NCI-H1048 (cell line): Measurements from ENCODE around the gene DIAPH2.
"Not testable (repeated sequence)": the region's sequence is repeated elsewhere in the genome, so short reads cannot be mapped to it uniquely, and the experiment has no call there.

Source experiments
- DNase-seq: peaks from one replicate; lab custom pipeline; 2025; lab: John Stamatoyannopoulos, UW

DIAPH2 gene

DNA sequence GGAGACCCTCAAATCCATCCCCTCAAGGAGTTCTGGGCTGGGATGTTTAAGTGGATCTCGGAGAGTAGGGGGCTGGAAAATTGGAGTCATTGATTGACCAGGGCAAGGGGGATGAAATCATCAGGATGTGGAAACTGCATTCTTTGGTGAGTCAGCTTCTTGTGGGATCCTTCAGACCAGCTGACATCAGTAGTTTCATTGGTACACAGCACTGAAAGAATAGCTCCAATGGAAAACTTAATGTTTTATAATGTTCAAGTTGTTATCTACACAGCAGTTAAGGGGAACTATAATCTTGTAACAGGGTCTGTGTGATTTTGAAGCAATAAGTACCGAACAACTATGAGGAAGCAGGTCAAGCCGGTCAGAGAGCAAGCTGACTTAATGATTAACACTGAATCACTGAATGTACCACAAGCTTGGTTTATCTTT is 705.1 kb downstream of the DIAPH2 start:
- no peak for DNase-seq

DNA sequence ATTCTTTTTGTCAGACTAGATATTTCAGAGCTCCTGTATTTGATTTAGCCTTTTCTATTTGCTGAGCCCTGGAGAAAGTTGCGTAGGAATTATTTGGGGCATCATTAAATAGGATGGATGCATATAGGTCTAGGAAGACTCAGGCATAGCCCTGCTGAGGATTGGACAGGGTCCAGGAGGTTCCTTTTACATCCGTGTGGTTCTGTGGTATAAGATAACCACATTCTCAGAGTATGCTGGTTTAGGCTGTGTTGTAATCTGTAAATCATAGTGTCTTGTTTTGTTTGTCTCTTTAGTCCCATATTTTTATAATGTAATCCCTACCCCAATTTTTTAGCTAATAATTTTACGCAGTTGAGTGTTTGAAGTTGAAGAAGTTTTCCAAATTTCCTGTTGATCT is 712.7 kb downstream of the DIAPH2 start:
- DNase-seq = no peak

DNA sequence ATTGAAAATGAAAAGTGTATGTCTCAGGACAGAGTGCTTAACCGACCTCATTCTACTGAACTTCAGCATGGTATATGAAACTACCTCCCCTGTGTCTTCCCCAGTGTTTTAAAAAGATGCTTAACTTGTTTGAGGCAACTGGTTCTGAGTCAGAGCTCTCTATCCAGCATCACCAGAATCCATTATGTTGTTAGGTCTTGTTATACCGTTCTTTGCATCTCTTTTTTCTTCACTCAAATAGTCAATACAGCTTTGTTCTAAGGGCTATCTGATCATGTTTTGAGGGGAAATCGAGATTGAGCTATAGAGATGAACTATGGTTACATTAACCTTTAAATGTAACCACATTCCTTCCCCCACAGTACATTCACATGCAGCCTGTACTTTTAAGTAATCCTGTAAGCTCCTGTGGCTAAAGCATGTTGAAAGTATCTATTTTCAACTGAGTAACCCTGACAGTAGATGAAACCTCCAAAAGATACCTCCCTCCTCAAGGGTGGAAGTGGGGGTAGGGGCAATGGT is 713.4 kb downstream of the DIAPH2 start:
- no peak for DNase-seq

DNA sequence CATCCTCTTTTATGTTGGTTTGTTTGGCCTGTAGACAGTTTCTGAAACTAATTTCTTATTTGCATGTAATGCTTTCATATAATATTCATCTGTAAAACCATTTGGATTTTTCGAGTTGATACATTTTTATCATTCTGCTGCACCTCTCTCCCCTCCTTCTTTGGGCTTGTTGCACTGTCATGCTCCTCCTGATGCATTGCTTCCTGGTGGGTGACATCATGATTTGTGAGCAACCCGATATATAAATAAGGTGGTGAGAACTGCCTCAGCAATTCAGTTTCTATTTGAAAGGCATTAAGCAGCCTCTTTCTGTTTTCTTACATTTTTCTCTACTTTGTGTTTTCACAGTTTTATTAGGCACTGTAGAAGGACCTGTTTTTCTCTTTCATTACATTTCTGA is 714.8 kb downstream of the DIAPH2 start:
- DNase-seq = no peak

DNA sequence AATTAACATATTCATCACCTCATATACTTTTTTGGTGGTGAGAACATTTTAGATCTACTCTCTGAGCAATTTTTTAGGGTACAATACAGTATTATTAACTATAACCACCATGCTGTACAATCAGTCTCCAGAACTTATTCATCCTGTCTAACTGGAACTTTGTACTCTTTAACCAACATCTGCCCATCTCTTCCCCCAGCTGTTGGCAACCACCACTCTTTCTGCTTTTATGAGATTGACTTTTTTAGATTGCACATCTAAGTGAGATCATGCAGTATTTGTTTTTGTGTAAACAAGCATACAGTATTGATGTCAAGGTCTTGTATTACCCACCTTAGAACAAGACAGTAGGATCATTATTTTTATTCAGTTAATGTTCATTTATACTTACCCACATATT is 715.9 kb downstream of the DIAPH2 start:
- no peak for DNase-seq

DNA sequence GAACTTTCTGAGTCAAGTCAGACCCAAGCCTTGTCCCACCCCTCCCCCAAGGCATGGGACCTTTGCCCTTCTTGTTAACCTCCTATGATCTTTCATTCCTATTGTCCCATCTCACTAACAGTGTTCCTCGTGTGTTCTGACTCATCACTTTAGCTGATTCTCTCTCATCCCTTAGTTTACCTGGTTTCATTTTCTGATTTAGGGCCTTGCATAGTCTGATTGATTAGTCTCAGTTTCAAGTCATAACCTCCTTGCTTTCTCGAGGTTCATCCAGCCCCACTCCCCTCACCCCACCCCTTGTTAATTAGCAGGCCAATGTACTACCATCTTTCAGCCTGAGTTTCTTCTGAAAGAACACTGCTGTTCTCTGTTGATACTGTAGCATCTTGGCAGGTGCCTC is 716.5 kb downstream of the DIAPH2 start:
- DNase-seq = no peak

DNA sequence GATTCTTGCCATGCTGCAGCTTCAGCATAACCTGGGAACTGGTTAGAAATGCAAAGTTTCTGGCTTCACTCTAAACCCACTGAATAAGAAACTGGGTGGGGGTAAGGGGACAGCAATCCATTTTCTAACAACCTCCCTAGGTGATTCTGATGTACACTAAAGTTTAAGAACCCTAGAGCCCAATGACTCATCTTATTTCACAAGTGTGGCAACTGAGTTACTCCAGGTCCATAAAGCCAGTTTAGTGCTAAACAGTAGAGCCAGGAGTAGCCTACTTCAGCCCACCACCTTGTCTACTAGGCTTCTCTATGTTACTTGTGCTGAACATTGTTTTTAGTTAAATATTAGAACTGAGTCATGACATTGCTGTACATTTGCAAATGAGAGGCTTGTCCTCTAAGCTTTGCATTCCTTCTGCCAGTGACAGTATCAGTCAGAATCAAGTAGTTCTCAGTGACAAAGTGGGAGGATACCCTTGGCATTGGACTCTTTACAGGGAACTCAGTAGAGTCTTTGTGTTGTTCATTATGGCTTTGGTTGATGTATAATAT is 717.0 kb downstream of the DIAPH2 start:
- no peak for DNase-seq

DNA sequence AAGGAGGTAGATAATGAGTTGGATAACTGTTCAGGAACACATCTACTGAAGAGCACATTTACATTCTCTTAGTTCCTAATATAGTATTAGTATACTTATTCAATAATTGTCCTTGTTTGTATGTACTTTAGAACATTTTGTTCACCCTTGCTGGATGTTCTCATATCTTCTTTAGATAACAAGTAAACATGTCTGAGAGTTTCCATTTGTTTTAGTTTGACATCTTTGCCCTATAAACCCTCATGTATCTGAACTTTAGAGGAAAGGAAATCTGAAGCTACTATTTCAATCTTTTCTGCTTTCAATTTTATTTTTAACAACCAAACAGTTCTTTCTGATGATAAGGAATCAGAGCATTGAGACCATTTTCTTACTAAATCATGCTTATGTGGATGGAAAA is 717.7 kb downstream of the DIAPH2 start:
- no peak for DNase-seq

DNA sequence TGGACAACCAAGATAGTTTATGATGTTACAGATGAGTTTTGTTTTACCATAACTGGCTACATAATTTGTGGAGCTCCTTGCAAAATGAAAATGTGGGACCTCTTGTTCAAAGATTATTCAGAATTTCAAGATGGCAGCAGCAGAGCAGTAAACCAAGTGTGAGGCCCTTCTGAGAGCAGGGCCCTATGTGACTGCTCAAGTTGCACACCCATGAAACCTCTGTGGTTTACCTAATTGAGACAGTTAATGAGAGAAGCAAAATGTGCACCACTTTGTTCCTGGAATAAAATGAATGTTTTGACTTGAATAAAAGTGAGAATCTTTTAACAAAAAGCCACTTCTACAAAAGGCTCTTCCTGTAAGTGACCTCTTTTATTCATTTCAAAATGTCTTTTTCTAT is 718.3 kb downstream of the DIAPH2 start:
- DNase-seq = no peak

DNA sequence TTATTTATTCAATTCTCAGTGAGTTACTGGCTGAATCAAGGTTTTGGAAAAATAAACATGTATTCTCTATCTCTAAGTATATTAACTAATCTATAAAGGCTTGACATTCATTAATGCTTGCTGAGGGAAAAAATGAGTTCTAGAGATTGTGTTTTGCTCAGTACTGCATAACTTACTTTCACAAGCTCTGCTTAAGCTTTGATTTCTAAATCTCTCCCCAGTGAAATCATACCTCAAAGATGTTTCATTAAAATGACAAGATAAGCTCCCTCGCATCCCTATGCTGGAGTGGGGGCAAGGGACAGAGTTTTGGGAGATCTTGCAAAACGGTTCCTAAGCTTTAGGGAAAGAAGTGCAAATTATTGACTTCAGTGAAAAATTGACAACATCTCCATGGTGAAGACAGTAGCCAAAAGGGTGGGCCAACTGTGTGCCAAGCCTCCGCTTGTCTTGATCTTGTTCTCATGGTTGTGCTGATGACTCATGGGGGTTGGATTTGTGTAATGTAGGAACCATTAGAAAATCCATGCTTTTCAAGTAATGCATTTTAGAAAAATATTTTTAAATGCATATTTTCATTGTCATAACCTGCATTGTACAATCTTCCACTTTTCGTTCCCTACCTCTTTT is 720.5 kb downstream of the DIAPH2 start:
- no peak for DNase-seq

DNA sequence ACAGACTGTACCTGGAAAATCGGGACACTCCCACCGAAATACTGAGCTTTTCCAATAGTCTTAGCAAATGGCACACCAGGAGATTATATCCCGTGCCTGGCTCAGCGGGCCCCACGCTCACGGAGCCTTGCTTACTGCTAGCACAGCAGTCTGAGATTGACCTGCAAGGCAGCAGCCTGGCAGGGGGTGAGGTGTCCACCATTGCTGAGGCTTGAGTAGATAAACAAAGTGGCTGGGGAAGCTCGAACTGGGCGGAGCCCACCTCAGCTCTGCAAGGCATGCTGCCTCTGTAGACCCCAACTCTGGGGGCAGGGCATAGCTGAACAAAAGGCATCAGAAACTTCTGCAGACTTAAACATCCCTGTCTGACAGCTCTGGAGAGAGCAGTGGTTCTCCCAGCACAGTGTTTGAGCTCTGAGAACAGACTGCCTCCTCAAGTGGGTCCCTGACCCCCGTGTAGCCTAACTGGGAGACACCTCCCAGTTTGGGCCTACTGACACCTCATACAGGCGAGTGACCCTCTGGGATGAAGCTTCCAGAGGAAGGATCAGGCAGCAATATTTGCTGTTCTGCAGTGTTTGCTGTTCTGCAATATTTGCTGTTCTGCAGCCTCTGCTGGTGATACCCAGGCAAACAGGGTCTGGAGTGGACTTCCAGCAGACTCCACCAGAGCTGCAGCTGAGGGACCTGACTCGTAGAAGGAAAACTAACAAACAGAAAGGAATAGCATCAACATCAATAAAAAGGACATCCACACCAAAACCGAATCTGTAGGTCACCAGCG is 725.2 kb downstream of the DIAPH2 start:
- not testable (repeated sequence) for DNase-seq

DNA sequence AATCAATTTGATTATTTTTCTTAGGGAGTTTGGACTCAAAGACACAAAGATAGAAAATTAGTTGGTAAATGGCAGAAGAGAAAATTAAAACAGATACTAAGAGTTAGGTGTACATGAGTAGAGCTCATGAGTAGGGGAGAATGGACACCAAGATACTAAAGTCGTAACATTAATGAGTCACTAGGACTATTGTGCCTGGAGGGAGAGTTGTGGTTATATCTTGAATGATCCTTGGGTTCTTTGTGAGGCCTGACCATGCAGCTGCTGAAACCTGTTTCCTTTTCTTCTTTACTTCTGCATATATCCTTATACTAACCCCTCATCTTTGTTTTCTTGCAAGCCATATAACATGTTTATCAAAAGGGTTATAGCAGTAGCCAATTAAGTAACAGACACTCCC is 731.8 kb downstream of the DIAPH2 start:
- DNase-seq = no peak

DNA sequence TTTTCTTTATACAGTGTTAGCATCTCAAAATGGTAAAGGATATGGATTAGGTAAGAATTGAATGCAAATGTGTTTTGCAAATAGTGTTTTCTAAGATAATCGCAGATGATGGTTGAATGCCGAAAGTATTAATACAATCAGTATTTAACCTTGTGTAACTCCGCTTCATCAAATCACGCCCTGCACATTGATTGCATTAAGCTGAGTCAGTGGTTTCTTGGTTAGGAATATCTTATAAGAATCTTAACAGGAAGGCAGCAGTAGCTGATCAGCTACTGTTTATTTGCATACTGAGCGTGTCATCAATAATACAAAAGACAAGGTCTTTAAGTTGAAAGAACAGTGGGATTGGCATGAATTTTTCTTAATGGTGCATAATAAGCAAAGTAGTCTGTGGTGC is 744.5 kb downstream of the DIAPH2 start:
- no peak for DNase-seq

DNA sequence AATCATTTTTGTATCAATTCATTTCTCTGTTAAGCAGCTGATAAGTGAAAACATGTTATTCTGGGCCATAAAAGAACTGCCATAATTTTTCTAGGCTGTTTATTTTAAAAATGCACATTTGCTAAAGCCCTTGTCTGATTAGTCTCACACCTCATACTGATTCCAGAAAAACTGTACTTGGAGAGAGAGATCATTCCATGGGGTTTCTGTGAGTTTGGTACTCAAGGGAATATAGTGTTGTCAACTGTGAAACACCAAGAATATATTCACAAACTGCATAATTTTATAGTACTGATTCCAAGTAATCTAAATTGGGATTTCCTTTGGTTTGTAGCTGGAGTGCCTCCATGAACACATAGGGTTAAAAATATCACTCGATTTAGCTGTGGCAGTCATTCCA is 746.6 kb downstream of the DIAPH2 start:
- DNase-seq = no peak

DNA sequence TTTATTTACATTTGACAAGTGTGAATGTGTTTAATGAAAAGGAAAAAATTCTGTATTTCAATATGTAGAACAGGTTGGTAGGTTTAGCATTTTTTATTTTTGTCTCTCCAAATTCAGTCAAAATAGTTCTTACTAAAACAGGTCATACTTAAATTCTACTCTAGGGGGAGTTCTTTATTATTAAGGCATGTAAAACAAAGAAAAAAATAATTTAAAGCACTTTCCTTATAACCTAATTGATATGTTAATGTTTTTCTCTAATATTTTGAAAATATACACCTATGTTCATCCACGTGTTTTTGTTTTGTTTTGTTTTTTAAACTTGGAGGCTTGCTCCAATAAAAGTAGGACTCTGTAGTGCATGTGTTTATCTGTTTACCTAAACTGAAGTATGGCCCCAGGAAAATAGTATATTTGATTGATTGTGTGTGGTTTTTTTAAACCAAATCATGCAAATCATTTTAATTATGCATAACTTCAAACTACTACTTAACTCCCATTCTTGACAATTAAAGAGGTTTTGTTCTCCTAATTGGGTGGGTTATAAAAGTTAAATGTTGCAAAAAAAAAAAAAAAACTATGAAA is 761.7 kb downstream of the DIAPH2 start:
- DNase-seq = no peak

DNA sequence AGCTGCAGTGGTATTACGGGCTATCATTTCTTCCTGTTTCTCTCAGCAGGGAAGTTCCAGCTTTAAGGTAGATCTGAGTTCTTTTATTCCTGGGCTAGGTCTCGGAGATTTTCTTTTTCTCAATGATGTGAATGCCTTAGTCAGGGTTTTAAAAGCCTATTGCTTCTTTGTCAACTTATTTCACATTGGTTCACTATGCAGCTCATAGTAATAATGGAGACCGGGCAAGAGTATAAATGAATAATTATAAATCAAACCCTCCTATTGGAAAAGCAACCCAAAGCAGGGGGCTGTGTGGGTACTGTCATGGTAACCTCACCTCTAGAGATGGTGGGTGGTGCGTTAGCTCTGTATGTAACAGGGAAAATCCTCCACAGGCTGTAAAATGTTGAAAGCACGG is 762.7 kb downstream of the DIAPH2 start:
- DNase-seq = no peak

DNA sequence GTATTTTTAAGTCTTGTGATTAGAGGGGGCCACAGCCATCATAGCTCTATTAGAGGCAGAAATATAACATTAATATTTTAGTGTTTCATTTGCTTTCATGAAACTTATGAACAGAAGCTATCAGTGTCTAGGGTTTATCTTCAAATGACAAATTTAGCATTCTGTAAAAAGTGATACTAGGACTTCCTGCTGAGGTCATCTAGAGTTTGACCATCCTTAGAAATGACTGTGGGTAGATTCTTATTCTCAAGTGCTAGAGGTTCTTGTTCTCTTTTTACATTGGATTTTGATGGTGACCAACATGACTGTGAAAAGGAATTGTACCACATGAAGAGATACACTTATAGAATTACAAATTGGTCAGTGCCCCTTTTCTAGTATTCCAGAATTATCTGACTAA is 767.6 kb downstream of the DIAPH2 start:
- DNase-seq = no peak

DNA sequence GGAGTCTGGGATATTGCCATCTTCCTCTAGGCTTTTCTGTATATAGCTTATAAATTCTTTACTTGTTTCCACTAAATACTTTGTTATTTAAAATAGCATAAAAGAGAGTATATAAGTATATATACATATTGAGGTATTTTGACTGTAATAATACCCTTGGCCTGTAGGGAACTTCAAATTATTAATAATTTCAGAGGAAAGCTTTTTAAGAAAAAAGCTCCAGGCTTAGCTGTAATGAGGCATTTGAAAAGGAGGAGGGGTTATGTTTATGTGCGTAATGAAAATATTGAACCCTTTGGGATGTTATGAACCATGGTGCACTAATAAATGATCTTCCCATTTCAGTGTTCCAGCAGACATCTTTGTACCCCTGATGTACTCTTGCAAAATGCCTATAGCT is 777.1 kb downstream of the DIAPH2 start:
- no peak for DNase-seq

DNA sequence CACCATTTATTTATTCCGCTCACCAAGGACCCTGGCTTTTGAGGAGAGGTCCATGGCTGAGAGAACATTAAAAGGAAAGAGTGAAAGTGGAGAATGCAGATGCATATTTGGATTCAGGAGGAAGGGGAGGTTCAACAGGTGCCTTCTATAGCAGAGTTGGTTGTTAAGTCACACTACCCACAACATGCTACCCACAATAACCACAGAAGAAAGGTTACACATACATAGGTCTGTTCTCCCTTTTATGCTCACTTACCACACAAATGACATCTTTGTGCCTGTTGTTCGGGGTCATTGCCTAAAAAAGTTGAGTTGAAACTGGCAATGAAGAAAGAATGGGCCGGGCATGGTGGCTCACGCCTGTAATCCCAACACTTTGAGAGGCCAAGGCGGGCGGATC is 786.4 kb downstream of the DIAPH2 start:
- DNase-seq = no peak

DNA sequence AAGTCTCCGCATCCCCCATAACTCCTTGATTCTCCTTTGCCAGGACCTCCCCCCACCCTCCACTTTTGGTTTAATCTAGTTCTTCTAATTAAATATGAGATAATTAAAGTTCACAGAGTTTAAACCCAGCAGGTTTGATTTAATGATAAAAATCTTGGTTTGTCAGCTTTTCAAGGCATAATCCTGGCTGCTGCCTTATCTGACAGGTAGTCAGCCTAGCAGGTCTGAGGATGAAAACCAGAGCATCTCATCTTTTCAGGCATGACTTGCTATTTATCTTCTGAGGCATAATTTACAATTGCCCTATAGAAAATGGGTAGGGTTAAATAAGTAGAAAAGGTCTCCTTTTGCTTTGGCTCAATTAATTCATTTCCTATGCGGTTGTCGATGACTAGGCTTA is 790.3 kb downstream of the DIAPH2 start:
- DNase-seq = no peak

DNA sequence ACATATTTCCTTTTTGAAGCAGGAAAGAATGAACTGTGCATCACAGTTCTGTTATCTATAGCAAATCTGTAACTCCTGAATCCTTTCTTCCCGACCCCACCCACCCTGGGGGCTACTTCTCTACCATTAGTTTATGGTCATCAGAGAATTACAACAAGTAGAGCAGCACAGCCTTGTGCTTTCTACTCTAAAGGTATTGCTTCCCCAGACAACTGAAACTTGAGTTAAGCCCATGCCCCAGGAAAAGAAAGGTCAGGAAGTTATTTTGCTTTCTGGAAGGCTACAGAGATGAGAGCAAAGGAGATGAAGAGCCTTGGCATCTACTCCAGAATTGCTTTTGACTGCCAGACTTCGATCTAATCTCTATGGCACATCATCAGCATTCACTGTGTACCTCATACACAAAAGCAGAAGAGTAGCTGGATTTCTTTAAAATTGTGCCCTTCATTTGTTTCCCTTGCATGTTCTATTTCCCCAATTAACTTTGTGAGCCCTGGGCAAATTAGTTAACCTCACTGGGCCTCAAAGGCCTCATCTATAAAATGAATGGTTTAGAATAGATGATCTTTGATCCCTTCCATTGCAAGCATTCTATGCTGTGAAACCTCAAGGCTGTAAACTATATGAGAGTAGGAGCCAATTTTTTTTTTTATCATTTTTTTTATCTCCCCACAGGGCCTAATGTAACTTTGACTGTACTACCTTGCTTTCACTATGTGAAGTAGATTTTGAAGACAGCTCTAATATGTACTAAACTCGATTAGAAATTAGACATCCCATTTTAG is 794.7 kb downstream of the DIAPH2 start:
- DNase-seq = no peak

DNA sequence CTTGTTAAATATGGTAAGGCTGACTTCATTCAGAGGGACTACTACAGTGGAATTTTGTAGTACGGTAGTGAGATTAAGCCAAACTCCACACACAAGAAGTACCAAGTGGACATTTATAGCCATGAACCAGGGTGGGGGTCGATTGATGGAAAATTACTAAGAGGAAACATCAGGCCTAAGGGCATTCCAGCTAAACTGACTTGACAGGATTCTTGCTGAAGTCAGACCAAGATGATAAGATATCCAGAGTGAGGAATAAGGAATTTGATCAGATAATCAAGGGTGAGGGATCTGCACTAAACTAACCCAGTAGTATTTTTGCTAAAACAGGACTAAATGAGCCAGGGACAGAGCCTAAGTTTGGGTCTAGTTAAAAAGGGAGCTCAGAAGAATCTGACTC is 796.6 kb downstream of the DIAPH2 start:
- no peak for DNase-seq
